ENCODE results near the gene BRD4. TPM values are rescaled to one million over a fixed set of nuclear protein-coding genes. Genes with fewer than 3 reads are reported as not detected.

Gene BRD4
- total and polyA plus RNA-seq, 5 donors from 2014 or later: 6.6 to 168 (median 9.4) TPM

DNA sequence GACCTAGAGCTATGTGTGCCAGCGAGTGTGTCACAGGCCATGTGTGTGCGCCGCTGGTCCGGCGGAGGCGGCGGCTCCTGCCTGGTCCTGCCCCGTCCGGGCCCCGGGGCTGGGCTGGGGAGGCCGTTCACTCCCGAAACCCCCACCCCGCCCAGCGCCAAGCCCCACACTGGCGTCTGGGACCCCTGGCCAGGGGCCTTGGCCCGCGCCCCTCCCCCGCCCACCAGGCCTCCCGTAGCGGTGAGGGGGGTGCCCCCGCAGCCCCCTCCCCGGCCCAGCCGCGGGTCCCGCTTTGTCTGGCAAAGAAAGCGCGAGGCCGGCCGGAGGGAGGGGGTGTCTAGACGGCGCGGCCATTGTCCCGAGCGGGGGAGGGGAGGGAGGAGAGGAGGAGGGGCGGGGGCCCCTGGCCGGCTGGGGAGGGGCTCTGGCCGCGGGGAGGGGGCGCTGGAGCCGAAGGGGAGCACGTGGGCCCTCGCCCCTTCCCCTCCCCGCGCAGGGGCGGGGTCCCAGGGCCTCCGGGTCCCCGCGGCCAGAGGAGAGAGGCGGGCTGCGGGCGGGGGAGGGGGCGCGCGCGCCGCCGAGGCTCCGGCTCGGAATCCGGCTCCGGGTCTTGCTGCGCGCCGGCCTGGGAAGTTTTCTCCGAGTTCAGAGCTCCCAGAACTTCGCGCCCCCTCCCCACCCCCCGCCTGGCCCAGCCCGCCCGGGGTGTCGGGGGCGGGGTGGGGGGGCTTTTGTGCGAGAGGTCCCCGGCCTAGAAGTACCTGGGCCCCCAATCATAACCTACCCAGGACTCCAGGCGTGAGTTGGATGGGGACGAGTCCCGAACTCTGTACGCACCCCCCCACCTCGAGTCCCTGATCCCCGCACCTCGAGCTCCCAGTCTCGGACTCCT lies 132.4 kb downstream of the BRD4 start:
- H3K27ac Mint-ChIP-seq: no peak overlapping the region
- peaks cover 0 to 9% (median 0%) of the 10 kb centered on the region in 7 donors for H3K9me3 Mint-ChIP-seq
- ATAC-seq (ENCODE audit: low read depth in 2 of 2): no peak

DNA sequence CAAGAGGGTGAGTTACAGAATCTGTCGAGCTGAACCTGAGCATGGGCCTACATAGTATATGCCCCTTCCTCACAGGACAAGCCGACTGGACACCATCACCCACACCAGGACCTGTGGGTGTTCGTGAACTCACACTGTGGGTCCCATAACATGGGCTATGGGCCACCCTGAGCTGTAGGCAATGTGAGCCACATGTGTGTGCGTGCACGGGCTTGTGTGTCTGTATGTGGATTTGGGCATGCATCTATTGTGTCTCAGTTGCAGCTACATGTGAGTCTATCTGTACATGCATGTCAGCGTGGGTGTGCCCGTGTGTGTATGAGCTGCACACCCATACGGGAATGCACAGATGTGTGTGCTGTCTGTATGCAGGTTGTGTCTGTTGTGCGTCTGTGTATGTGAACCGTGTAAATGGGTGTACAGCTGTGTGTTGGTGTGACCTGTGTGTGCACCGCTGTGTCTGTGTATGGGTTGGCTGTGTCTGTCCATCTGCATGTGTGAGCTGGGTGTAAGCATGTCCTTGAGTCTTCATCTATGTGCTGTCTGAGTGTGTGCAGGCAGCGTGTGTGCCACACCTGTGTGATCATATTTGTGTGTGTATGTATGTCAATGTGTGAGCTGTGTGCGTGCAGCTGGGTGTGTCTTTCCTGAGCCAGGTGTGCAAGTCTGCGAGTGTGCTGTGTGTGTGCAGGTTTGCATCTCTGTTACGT lies 133.2 kb downstream of the BRD4 start:
- no peak for ATAC-seq (ENCODE audit: low read depth in 2 of 2)

More for the DNA sequence above, 132.4 kb downstream of the BRD4 start:
- H3K4me3 ChIP-seq (ENCODE audit: low read depth, low read length): no peak overlapping the region
- H3K27ac ChIP-seq (ENCODE audit: insufficient read depth, low read length, poor library complexity, severe bottlenecking): no peak overlapping the region
- H3K27me3 ChIP-seq (ENCODE audit: control insufficient read depth, insufficient read depth, low read length): peaks cover 21% of the 10 kb centered on the region
- H3K9me3 ChIP-seq (ENCODE audit: control insufficient read depth in 2 of 2, low read length in 2 of 2): no peaks in the 10 kb centered on the region
- no peaks in the 10 kb centered on the region for H3K36me3 ChIP-seq (ENCODE audit: control insufficient read depth, insufficient read depth, low read length)
- H3K4me3 Mint-ChIP-seq: peak overlapping the region in 2 of 4 donors; percentile 58 to 62
- no peak for DNase-seq
- H3K4me1 Mint-ChIP-seq: peaks cover 0 to 27% (median 12%) of the 10 kb centered on the region in 4 donors
- peaks cover 57% of the 10 kb centered on the region for H3K27me3 Mint-ChIP-seq
- peaks cover 3% of the 10 kb centered on the region for H3K36me3 Mint-ChIP-seq
- H3K4me1 ChIP-seq (ENCODE audit: control insufficient read depth, insufficient read depth, low read length, poor library complexity, severe bottlenecking): peaks cover 8% of the 10 kb centered on the region

DNA sequence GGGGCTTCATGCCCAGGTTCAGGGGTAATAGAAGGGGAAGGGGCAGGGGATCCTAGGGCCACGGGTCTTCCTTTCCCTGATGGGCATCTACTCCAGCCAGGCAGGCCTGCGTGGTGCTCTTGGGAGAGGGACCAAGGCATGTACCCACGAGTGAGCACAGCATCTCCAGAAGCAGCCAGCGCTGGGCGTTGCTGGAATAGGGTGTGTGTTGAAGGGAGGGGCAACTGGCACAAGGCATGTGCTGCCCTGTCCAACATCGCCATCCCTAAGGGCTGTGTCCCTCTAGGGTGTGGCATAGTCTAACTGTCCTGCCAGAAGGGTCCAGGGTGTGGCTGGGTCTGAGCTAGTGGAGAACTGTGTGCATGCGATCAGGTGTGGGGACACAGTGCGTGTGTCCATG lies 134.4 kb downstream of the BRD4 start:
- Mint-ChIP-seq H3K36me3 (peaks cover 3% of the 10 kb centered on the region), H3K27ac (no peak overlapping the region)
- ATAC-seq (ENCODE audit: low read depth in 2 of 2): no peak

More for the DNA sequence above, 133.2 kb downstream of the BRD4 start:
- H3K4me1 Mint-ChIP-seq: peaks cover 0 to 33% (median 15%) of the 10 kb centered on the region in 4 donors
- no peak for DNase-seq
- Histone ChIP-seq H3K27me3 (ENCODE audit: control insufficient read depth, insufficient read depth, low read length) (peaks cover 22% of the 10 kb centered on the region), H3K9me3 (ENCODE audit: control insufficient read depth in 2 of 2, low read length in 2 of 2) (no peaks in the 10 kb centered on the region), H3K36me3 (ENCODE audit: control insufficient read depth, insufficient read depth, low read length) (no peaks in the 10 kb centered on the region), H3K27ac (ENCODE audit: insufficient read depth, low read length, poor library complexity, severe bottlenecking) (no peak overlapping the region), H3K4me1 (ENCODE audit: control insufficient read depth, insufficient read depth, low read length, poor library complexity, severe bottlenecking) (peaks cover 8% of the 10 kb centered on the region), H3K4me3 (ENCODE audit: low read depth, low read length) (no peak overlapping the region)
- peaks cover 3% of the 10 kb centered on the region for H3K36me3 Mint-ChIP-seq
- H3K27ac Mint-ChIP-seq: no peak overlapping the region
- peak overlapping the region in 3 of 4 donors; percentile 33 to 62 (median 58) for H3K4me3 Mint-ChIP-seq
- H3K27me3 Mint-ChIP-seq: peaks cover 59% of the 10 kb centered on the region
- peaks cover 0 to 9% (median 0%) of the 10 kb centered on the region in 7 donors for H3K9me3 Mint-ChIP-seq

DNA sequence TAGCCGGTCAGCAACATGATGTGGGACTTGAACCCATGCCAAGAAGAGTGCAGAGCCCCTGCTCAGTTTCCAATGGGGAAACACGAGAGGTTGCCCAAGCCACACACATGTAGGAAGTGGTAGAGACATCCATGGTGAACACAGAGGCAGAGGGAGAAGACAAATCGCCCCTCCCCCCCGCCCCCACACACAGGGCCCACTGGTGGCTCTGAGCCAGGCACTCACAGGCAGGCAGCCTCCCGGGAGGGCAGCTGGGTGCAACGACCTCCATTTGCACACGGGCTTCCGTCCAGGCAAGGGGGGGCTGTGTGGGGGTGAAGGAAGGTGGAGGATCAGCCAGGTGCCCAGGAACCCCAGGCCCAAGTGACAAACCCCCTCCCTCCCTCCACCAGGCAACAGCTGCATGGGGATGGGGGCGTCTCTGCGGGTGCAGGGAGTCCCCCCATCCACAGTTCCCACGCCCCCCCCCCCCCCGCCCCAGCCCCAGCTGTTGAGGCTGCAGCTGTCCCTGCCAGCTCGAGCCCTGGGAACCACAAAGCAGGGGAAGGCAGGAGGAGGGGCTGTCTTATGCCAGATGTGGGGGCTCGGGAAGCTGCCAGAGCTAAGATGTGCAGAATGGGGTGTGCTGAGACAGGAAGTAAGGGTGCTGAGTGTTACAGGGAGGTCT lies 134.9 kb downstream of the BRD4 start:
- Mint-ChIP-seq H3K27me3 (peaks cover 55% of the 10 kb centered on the region), H3K27ac (peak overlapping the region in 1 of 3 donors; percentile 48), H3K4me3 (no peak overlapping the region), H3K36me3 (no peaks in the 10 kb centered on the region), H3K4me1 (peaks cover 0 to 35% (median 15%) of the 10 kb centered on the region in 4 donors), H3K9me3 (peaks cover 0 to 3% (median 0%) of the 10 kb centered on the region in 7 donors)
- Histone ChIP-seq H3K27me3 (ENCODE audit: control insufficient read depth, insufficient read depth, low read length) (peaks cover 22% of the 10 kb centered on the region), H3K4me1 (ENCODE audit: control insufficient read depth, insufficient read depth, low read length, poor library complexity, severe bottlenecking) (peaks cover 8% of the 10 kb centered on the region), H3K9me3 (ENCODE audit: control insufficient read depth in 2 of 2, low read length in 2 of 2) (no peaks in the 10 kb centered on the region), H3K4me3 (ENCODE audit: low read depth, low read length) (no peak overlapping the region), H3K27ac (ENCODE audit: insufficient read depth, low read length, poor library complexity, severe bottlenecking) (no peak overlapping the region), H3K36me3 (ENCODE audit: control insufficient read depth, insufficient read depth, low read length) (no peaks in the 10 kb centered on the region)
- no peak for DNase-seq
- no peak for ATAC-seq (ENCODE audit: low read depth in 2 of 2)

More for the DNA sequence above, 134.4 kb downstream of the BRD4 start:
- DNase-seq: no peak
- peaks cover 8% of the 10 kb centered on the region for H3K4me1 ChIP-seq (ENCODE audit: control insufficient read depth, insufficient read depth, low read length, poor library complexity, severe bottlenecking)
- peaks cover 0 to 35% (median 15%) of the 10 kb centered on the region in 4 donors for H3K4me1 Mint-ChIP-seq
- no peak overlapping the region for H3K27ac ChIP-seq (ENCODE audit: insufficient read depth, low read length, poor library complexity, severe bottlenecking)
- peaks cover 22% of the 10 kb centered on the region for H3K27me3 ChIP-seq (ENCODE audit: control insufficient read depth, insufficient read depth, low read length)
- H3K4me3 ChIP-seq (ENCODE audit: low read depth, low read length): no peak overlapping the region
- H3K9me3 ChIP-seq (ENCODE audit: control insufficient read depth in 2 of 2, low read length in 2 of 2): no peaks in the 10 kb centered on the region
- H3K27me3 Mint-ChIP-seq: peaks cover 60% of the 10 kb centered on the region
- H3K9me3 Mint-ChIP-seq: peaks cover 0 to 6% (median 0%) of the 10 kb centered on the region in 7 donors
- peak overlapping the region in 1 of 4 donors; percentile 38 for H3K4me3 Mint-ChIP-seq
- no peaks in the 10 kb centered on the region for H3K36me3 ChIP-seq (ENCODE audit: control insufficient read depth, insufficient read depth, low read length)

DNA sequence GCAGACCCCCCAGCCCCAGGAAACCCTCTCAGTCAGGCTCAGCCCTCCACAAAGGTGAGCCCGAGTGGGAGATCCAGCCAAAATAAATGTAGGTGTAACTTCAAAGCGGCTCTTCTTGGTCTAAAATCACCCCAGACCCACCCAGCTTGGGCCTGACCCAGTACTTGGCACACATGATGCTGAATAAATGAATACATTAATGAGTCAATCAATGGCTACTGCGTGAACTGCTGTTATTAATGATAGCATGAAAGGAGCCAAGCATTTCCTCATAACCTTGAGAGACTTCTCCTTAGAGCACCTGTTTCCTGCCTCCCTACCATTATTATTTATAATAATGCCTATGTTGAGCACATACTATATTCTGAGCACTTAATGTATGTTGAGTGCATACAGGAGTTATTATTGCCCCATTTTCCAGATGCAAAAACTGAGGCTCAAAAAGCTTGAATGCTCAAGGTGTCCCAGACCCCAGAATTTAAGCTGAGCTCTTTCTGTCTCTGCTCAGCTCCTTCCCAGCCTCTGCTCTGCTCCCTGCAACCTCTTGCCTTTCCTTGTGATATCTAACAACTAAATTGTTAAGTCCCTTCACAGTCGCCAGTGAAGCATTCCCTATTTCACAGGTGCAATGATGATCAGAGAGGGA lies 135.9 kb downstream of the BRD4 start:
- Histone ChIP-seq H3K27ac (ENCODE audit: insufficient read depth, low read length, poor library complexity, severe bottlenecking) (no peak overlapping the region), H3K4me3 (ENCODE audit: low read depth, low read length) (no peak overlapping the region), H3K36me3 (ENCODE audit: control insufficient read depth, insufficient read depth, low read length) (no peaks in the 10 kb centered on the region), H3K9me3 (ENCODE audit: control insufficient read depth in 2 of 2, low read length in 2 of 2) (no peaks in the 10 kb centered on the region), H3K4me1 (ENCODE audit: control insufficient read depth, insufficient read depth, low read length, poor library complexity, severe bottlenecking) (peaks cover 8% of the 10 kb centered on the region), H3K27me3 (ENCODE audit: control insufficient read depth, insufficient read depth, low read length) (peaks cover 22% of the 10 kb centered on the region)
- Mint-ChIP-seq H3K27ac (no peak overlapping the region), H3K9me3 (peaks cover 0 to 3% (median 0%) of the 10 kb centered on the region in 7 donors), H3K36me3 (no peaks in the 10 kb centered on the region), H3K27me3 (peaks cover 48% of the 10 kb centered on the region), H3K4me1 (peaks cover 0 to 35% (median 15%) of the 10 kb centered on the region in 4 donors), H3K4me3 (peak overlapping the region in 2 of 4 donors; percentile 11 to 39)
- no peak for DNase-seq
- ATAC-seq (ENCODE audit: low read depth in 2 of 2): no peak

DNA sequence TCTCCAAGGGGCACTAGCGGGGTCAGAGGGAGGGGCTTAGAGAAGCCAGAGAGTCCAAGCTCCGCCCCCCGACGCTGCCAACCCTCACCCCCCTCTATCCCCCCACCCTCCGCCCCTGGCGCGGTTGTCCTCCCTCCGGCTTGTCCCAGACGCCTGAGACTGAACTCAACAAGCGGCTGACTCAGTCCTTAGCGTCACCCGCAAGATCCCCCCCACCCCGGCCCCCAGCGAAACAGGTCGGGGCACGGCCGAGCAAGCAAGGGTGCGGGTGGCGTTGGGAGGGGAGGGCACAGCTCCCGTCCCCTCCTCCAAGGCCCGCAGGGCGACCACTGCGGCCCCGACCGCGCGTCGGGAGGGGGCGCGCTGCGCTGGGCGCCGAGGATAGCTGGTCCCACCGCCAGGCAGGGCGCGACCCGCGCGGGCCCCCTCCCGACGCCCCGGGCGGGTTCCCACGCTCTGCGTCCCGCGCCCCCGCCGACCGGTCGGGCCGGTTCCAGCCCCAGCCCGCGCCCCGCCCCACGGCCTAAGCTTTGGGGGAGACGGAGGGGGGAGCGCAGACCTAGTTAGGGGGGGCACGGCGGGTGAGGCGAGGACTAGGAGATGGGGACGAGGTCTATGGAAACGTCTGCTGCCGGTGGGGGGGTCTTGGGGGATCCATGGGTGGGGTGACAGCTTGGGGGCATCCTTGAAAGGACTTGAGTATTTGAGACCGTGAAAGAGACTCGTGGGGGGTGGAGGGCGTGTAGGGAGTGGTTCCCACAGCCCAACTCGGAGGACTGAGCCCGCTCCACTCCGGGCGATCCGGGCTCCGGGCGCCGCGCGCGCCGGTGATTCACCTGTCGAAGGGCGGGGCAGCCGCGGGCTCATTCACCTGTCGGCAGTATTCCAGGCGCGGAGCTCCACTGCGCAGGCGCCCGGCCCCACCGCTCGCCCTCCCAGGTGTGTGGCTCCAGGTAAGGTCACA lies 136.7 kb downstream of the BRD4 start:
- H3K36me3 ChIP-seq (ENCODE audit: control insufficient read depth, insufficient read depth, low read length): no peaks in the 10 kb centered on the region
- Mint-ChIP-seq H3K4me1 (peaks cover 0 to 31% (median 15%) of the 10 kb centered on the region in 4 donors), H3K9me3 (peaks cover 0 to 3% (median 0%) of the 10 kb centered on the region in 7 donors), H3K36me3 (no peaks in the 10 kb centered on the region), H3K4me3 (no peak overlapping the region), H3K27me3 (peaks cover 46% of the 10 kb centered on the region), H3K27ac (no peak overlapping the region)
- ATAC-seq (ENCODE audit: low read depth in 2 of 2) (peak in 1 of 2 donors; percentile 10), DNase-seq (no peak)
- peaks cover 8% of the 10 kb centered on the region for H3K4me1 ChIP-seq (ENCODE audit: control insufficient read depth, insufficient read depth, low read length, poor library complexity, severe bottlenecking)
- H3K9me3 ChIP-seq (ENCODE audit: control insufficient read depth in 2 of 2, low read length in 2 of 2): no peaks in the 10 kb centered on the region
- H3K27ac ChIP-seq (ENCODE audit: insufficient read depth, low read length, poor library complexity, severe bottlenecking): no peak overlapping the region
- peaks cover 22% of the 10 kb centered on the region for H3K27me3 ChIP-seq (ENCODE audit: control insufficient read depth, insufficient read depth, low read length)
- no peak overlapping the region for H3K4me3 ChIP-seq (ENCODE audit: low read depth, low read length)

All from CD4-positive, CD25-positive, alpha-beta regulatory T cell (primary cell).